Measurements from ENCODE around the gene NR2F1-AS1. TPM values are rescaled to one million over a fixed set of nuclear protein-coding genes. Genes with fewer than 3 reads are reported as not detected.

The NR2F1-AS1 gene
- total RNA-seq, 1 experiment from 2014 or later: 1.5 TPM

DNA sequence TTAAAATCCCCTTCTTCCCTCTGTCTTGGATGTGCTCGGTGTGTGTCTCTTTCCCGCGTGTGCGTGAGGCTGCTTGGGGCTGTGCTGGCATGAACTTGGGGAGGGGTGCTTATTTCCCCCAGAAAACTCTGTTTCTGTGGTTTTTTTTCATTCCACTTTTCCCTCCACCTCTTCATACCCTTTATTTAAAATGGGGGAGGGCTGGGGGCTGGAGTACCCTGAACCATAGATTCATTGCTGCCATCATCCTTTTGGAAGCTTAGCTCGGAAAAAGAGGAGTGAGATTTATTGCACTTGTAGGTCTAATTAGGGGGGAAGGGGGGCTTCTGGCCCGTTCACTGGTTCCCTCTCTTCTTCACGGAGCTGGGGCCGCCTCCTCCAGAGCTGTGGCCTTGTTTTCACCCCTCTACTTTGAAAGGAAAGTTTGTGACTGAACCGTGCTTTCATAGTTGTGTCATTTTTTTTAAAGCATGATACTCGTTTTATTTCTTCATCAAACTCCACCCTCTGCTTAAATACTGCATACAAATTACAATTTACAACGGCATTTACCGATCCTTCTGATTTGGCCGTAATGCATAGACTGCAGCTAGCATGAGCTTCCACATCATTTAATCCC lies 4.9 kb upstream of the NR2F1-AS1 start (continued):
- TF ChIP-seq, protein P1, sequence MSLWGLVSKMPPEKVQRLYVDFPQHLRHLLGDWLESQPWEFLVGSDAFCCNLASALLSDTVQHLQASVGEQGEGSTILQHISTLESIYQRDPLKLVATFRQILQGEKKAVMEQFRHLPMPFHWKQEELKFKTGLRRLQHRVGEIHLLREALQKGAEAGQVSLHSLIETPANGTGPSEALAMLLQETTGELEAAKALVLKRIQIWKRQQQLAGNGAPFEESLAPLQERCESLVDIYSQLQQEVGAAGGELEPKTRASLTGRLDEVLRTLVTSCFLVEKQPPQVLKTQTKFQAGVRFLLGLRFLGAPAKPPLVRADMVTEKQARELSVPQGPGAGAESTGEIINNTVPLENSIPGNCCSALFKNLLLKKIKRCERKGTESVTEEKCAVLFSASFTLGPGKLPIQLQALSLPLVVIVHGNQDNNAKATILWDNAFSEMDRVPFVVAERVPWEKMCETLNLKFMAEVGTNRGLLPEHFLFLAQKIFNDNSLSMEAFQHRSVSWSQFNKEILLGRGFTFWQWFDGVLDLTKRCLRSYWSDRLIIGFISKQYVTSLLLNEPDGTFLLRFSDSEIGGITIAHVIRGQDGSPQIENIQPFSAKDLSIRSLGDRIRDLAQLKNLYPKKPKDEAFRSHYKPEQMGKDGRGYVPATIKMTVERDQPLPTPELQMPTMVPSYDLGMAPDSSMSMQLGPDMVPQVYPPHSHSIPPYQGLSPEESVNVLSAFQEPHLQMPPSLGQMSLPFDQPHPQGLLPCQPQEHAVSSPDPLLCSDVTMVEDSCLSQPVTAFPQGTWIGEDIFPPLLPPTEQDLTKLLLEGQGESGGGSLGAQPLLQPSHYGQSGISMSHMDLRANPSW (CRISPR knock-in tag; conservative IDR thresholded peaks at IDR 0.05; ENCODE audit: low read depth): no peak
- TF ChIP-seq USF1 (CRISPR knock-in tag; IDR thresholded peaks at IDR 0.05) (no peak), SMAD3 (CRISPR knock-in tag; IDR thresholded peaks at IDR 0.05; ENCODE audit: borderline replicate concordance) (no peak), GABPB1 (CRISPR knock-in tag; IDR thresholded peaks at IDR 0.05) (no peak), JAZF1 (CRISPR knock-in tag; IDR thresholded peaks at IDR 0.05) (no peak), ZNF121 (CRISPR knock-in tag; IDR thresholded peaks at IDR 0.05) (no peak), IRF2 (CRISPR knock-in tag; IDR thresholded peaks at IDR 0.05; ENCODE audit: borderline replicate concordance, low read depth) (no peak), RELA (CRISPR knock-in tag; IDR thresholded peaks at IDR 0.05; ENCODE audit: borderline replicate concordance) (no peak)
- TF ChIP-seq, protein P2, sequence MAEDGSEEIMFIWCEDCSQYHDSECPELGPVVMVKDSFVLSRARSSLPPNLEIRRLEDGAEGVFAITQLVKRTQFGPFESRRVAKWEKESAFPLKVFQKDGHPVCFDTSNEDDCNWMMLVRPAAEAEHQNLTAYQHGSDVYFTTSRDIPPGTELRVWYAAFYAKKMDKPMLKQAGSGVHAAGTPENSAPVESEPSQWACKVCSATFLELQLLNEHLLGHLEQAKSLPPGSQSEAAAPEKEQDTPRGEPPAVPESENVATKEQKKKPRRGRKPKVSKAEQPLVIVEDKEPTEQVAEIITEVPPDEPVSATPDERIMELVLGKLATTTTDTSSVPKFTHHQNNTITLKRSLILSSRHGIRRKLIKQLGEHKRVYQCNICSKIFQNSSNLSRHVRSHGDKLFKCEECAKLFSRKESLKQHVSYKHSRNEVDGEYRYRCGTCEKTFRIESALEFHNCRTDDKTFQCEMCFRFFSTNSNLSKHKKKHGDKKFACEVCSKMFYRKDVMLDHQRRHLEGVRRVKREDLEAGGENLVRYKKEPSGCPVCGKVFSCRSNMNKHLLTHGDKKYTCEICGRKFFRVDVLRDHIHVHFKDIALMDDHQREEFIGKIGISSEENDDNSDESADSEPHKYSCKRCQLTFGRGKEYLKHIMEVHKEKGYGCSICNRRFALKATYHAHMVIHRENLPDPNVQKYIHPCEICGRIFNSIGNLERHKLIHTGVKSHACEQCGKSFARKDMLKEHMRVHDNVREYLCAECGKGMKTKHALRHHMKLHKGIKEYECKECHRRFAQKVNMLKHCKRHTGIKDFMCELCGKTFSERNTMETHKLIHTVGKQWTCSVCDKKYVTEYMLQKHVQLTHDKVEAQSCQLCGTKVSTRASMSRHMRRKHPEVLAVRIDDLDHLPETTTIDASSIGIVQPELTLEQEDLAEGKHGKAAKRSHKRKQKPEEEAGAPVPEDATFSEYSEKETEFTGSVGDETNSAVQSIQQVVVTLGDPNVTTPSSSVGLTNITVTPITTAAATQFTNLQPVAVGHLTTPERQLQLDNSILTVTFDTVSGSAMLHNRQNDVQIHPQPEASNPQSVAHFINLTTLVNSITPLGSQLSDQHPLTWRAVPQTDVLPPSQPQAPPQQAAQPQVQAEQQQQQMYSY (CRISPR knock-in tag; IDR thresholded peaks at IDR 0.05): no peak

- POLR2A ChIA-PET: no interaction called here
- Mint-ChIP-seq H3K27me3 (ENCODE audit: low read depth) (peaks cover 33% of the 10 kb centered on the region; the same call in 1 of the 2 replicates), H3K27ac (no peak overlapping the region), H3K4me1 (peaks cover 29% of the 10 kb centered on the region), H3K9me3 (no peaks in the 10 kb centered on the region), H3K36me3 (peaks cover 8% of the 10 kb centered on the region), H3K4me3 (peak overlapping the region; percentile 63)
- CTCF ChIA-PET: interaction anchor here (0.9 to 1.4 kb wide), 3 partner anchors 14 to 216 kb away, joined by 3 to 6 read pairs (median 5); no protein-coding TSS in a partner anchor
- DNase-seq (ENCODE audit: low spot score) (peak; percentile 50), ATAC-seq (no peak; the same call in 1 of the 2 replicates)
- TF ChIP-seq GTF2I (CRISPR knock-in tag; conservative IDR thresholded peaks at IDR 0.05): no peak
- no peak for TF ChIP-seq CBFB (CRISPR knock-in tag; IDR thresholded peaks at IDR 0.05; ENCODE audit: low read depth)
- TF ChIP-seq SP1 (CRISPR knock-in tag; conservative IDR thresholded peaks at IDR 0.05): no peak
- no peak for TF ChIP-seq FOXP4 (CRISPR knock-in tag; IDR thresholded peaks at IDR 0.05)
- TF ChIP-seq NFYB (CRISPR knock-in tag; conservative IDR thresholded peaks at IDR 0.05; ENCODE audit: low read depth): no peak
- TF ChIP-seq, protein P3, sequence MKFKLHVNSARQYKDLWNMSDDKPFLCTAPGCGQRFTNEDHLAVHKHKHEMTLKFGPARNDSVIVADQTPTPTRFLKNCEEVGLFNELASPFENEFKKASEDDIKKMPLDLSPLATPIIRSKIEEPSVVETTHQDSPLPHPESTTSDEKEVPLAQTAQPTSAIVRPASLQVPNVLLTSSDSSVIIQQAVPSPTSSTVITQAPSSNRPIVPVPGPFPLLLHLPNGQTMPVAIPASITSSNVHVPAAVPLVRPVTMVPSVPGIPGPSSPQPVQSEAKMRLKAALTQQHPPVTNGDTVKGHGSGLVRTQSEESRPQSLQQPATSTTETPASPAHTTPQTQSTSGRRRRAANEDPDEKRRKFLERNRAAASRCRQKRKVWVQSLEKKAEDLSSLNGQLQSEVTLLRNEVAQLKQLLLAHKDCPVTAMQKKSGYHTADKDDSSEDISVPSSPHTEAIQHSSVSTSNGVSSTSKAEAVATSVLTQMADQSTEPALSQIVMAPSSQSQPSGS (CRISPR knock-in tag; IDR thresholded peaks at IDR 0.05; ENCODE audit: borderline replicate concordance, low read depth): no peak
- TF ChIP-seq PREB (CRISPR knock-in tag; IDR thresholded peaks at IDR 0.05; ENCODE audit: borderline replicate concordance): no peak
- no peak for TF ChIP-seq NFE2L1 (CRISPR knock-in tag; IDR thresholded peaks at IDR 0.05)
- TF ChIP-seq, protein P4, sequence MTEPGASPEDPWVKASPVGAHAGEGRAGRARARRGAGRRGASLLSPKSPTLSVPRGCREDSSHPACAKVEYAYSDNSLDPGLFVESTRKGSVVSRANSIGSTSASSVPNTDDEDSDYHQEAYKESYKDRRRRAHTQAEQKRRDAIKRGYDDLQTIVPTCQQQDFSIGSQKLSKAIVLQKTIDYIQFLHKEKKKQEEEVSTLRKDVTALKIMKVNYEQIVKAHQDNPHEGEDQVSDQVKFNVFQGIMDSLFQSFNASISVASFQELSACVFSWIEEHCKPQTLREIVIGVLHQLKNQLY (CRISPR knock-in tag; IDR thresholded peaks at IDR 0.05): no peak
- no peak for TF ChIP-seq ESRRA (CRISPR knock-in tag; IDR thresholded peaks at IDR 0.05; ENCODE audit: borderline replicate concordance)
- no peak for TF ChIP-seq TEAD1 (CRISPR knock-in tag; IDR thresholded peaks at IDR 0.05)
- TF ChIP-seq ZNF121 (CRISPR knock-in tag; IDR thresholded peaks at IDR 0.05): no peak
These were observed 4.2 kb upstream of the NR2F1-AS1 start for GRCh38 chr5:93585041-93585766.
